Measurements from ENCODE around the gene FGD4.

The FGD4 gene

GRCh38 chr12:32688786-32689185, 289.4 kb downstream of the FGD4 start:
- FAIRE-seq = no peak

DNA sequence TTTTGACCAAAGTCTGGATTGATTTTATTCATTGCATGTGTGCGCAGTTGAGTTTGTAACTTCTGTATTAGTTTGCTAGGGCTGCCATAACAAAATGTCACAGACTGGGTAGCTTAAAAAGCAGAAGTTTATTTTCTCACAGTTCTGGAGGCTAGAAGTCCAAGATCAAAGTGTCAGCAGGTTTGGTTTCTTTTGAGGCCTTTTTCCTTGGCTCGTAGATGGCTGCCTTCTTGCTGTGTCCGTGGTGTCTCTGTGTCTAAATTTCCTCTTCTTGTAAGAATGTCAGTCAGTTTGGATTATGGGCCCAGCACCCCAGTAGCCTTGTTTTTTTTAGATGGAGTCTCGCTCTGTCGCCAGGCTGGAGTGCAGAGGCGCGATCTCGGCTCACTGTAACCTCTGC, 291.6 kb downstream of the FGD4 start:
- no peak for FAIRE-seq

DNA sequence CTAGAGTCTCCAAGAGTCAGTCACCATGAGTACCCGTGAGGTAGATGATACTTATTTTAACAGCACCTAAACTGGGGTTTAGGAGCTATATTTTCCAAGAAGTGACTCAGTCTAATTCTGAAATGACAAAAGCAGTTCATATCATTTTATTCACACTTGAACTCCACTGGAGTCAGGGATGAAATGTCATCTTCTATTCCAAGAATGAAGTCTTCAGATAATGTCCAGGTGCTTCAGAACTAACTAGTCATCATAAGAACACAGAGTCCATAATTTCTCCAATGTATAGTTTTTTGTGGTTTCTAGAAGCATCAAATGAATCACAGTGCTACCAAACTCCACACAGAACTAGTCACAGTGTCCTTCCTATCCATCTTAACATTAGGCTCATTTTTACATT, 293.0 kb downstream of the FGD4 start:
- no peak for FAIRE-seq

GRCh38 chr12:32693036-32693435, 293.7 kb downstream of the FGD4 start:
- no peak for FAIRE-seq
